MCF 10A (cell line): ENCODE data around the gene ADPRHL1. TPM values are rescaled to one million over a fixed set of nuclear protein-coding genes. Genes with fewer than 3 reads are reported as not detected.

Experiments used
- BruUV-seq: library from RNA; stranded (reverse); fragments of 400-500 nt; replicated peaks from 2 replicates; lab custom pipeline; 2021; lab: Mats Ljungman, UMichigan
- CTCF ChIA-PET: fragments of 300-600 bp; sonication (Branson Sonifier 250); formaldehyde crosslinking; extraction: SDS; loops from one replicate; lab custom pipeline; 2021; ENCODE audit warnings: antibody characterized with exemption, inconsistent platforms; lab: Yijun Ruan, JAX
- POLR2A ChIA-PET: fragments of 300-600, 350-650 bp; sonication (Branson Sonifier 250); formaldehyde crosslinking; extraction: SDS; loops from one replicate; lab custom pipeline; 2020; ENCODE audit warnings: antibody characterized with exemption, inconsistent platforms; lab: Yijun Ruan, JAX
- DNase-seq: peaks from one replicate; pipeline ENCODE4 v3.0.0-alpha.2; 2018; ENCODE audit not compliant: unreplicated experiment
- H3K27ac Mint-ChIP-seq: one replicate; pipeline ENCODE4 v1.8.0; 2022; ENCODE audit warnings: mild to moderate bottlenecking, low read depth, mixed read lengths; ENCODE audit not compliant: unreplicated experiment
- H3K27me3 Mint-ChIP-seq: one replicate; pipeline ENCODE4 v1.8.0; 2022; ENCODE audit warnings: mixed read lengths; ENCODE audit not compliant: insufficient read depth, unreplicated experiment
- H3K36me3 Mint-ChIP-seq: one replicate; pipeline ENCODE4 v1.8.0; 2022; ENCODE audit warnings: mild to moderate bottlenecking, moderate library complexity, mixed read lengths; ENCODE audit not compliant: insufficient read depth, unreplicated experiment
- H3K4me1 Mint-ChIP-seq: one replicate; pipeline ENCODE4 v1.8.0; 2022; ENCODE audit warnings: mixed read lengths; ENCODE audit not compliant: insufficient read depth, unreplicated experiment
- H3K4me3 Mint-ChIP-seq: one replicate; pipeline ENCODE4 v1.8.0; 2022; ENCODE audit warnings: mild to moderate bottlenecking, moderate library complexity, mixed read lengths; ENCODE audit not compliant: unreplicated experiment
- H3K9me3 Mint-ChIP-seq: one replicate; pipeline ENCODE4 v1.8.0; 2022; ENCODE audit warnings: mixed read lengths; ENCODE audit not compliant: unreplicated experiment
- CTCF ChIP-seq: fragments of 200-600 bp; IDR thresholded peaks from one replicate; pipeline ENCODE4 v1.8.0; 2022; ENCODE audit warnings: antibody characterized with exemption, mild to moderate bottlenecking; ENCODE audit not compliant: unreplicated experiment
- intact Hi-C: fragments of 100-400 bp; cut with micrococcal nuclease; formaldehyde crosslinking; loops from 2 replicates; pipeline ENCODE4 v1.14.1; 2022
- total RNA-seq: library from RNA; stranded (reverse); gene quantifications from 2 replicates; pipeline ENCODE4 v1.2.3, GENCODE V29; 2022

ADPRHL1 gene
- total RNA-seq, 1 experiment from 2014 or later, result 2.6 TPM

GRCh38 chr13:113350065-113350937 is 103.0 kb downstream of the ADPRHL1 start:
- no peaks in the 10 kb centered on the region for H3K9me3 Mint-ChIP-seq
- no peaks in the 10 kb centered on the region for H3K27me3 Mint-ChIP-seq
- no peak overlapping the region for H3K27ac Mint-ChIP-seq
- intact Hi-C loops, result no loop called here
- no peak for DNase-seq
- no peaks in the 10 kb centered on the region for H3K4me1 Mint-ChIP-seq
- no TSS peak for BruUV-seq
- ChIA-PET CTCF (no interaction called here), POLR2A (no interaction called here)
- H3K36me3 Mint-ChIP-seq, result no peaks in the 10 kb centered on the region
- no peak overlapping the region for H3K4me3 Mint-ChIP-seq
- TF ChIP-seq CTCF, result no peak

Other genes with a start within 250 kb of the ADPRHL1 start
- gene PCID2, start 244.8 kb downstream of the ADPRHL1 start, total RNA-seq, result 60.7 and 63.4 TPM in 2 replicates
- 74.7 and 85.9 TPM in 2 replicates for gene CUL4A, start 243.9 kb downstream of the ADPRHL1 start, total RNA-seq
- gene LAMP1, start 156.2 kb downstream of the ADPRHL1 start, total RNA-seq, result 141 and 150 TPM in 2 replicates
- gene GRTP1, start 89.4 kb downstream of the ADPRHL1 start, total RNA-seq, result 2.4 and 3.5 TPM in 2 replicates
- 20.4 and 22.0 TPM in 2 replicates for gene DCUN1D2, start 37.2 kb upstream of the ADPRHL1 start, total RNA-seq
- 77.1 and 100 TPM in 2 replicates for gene TFDP1, start 131.3 kb upstream of the ADPRHL1 start, total RNA-seq
- not detected in 2 replicates for gene ATP4B, start 204.7 kb upstream of the ADPRHL1 start, total RNA-seq
- not detected in 2 replicates for gene GRK1, start 213.7 kb upstream of the ADPRHL1 start, total RNA-seq